ENCODE results near the gene ZNF782.
"Not testable (repeated sequence)": the region's sequence is repeated elsewhere in the genome, so short reads cannot be mapped to it uniquely, and the experiment has no call there.

ZNF782 gene

GRCh38 chr9:96853781-96854650, at the start of gene ZNF782:
Gene ZNF782, minus strand, starts transcription at chr9:96854514. Its CDS starts 2,553 bp downstream, at chr9:96851961.
- DNase-seq (ENCODE audit: low read depth), result peak; percentile 91

DNA sequence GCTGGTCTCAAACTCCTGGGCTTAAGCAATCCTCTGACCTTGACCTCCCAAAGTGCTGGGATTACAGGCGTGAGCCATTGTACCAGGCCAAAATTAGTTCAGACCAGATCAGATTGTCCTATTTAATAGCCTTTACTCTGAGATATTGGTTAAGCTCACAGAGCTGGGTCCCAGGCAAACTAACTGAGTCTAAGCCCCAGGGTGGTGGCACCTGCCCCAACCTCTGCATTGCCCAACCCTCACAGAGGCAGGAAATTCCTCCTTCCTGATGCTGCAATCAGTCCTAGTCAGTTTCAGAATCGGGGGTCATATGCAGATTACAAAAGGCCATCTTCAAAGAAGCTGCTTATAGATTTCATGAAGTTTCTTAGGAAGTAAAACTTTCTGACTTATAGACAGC, 45.7 kb upstream of the ZNF782 start:
- DNase-seq (ENCODE audit: low read depth), result not testable (repeated sequence)

- DNase-seq (ENCODE audit: low read depth), result no peak
These were observed 37.8 kb upstream of the ZNF782 start for GRCh38 chr9:96892131-96892530.

- no peak for DNase-seq (ENCODE audit: low read depth)
These were observed 34.3 kb upstream of the ZNF782 start for GRCh38 chr9:96888591-96888990.

- no peak for DNase-seq (ENCODE audit: low read depth)
These were observed 31.1 kb upstream of the ZNF782 start for GRCh38 chr9:96885424-96885823.

DNA sequence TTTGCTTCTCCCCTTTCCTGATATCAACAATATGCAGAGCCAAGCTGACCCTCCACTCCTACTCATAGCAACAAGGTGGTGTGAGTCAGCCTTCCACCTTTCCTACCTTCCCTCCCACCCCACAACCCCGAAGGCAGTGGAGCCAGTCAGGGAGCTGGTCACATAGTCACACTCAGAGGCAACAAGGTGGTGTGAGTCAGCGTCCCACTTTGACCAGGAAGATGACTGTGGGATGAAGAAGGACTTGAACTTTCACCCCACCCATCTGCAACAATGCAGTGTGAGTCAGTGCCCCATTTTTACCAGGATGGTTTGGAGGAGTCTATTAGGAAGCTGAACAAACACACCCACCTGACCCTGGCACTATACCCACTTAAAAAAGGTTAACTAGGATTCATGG, 30.1 kb upstream of the ZNF782 start:
- DNase-seq (ENCODE audit: low read depth), result peak; percentile 23

GRCh38 chr9:96883922-96884321, 29.6 kb upstream of the ZNF782 start:
- peak; percentile 58 for DNase-seq (ENCODE audit: low read depth)

DNA sequence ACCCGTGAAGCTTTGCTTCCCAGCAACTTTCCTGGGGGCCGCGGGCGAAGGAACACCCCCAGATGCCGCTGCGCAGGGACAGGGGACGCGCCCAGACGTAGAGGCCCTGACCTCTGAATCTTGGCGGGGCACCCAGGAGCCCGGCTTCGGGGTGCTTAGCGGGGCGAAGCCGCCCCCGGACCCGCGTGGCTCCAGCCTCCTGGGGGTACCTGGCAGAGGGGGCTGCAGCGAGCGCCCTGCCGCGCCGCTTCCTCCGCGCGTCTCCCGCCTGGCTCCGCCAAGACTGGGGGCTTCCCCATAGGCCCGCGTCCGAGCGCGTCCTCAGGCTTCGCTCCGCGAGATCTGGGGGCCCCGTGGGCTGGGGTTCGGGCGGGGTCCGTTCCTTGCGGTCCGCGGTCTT, 23.0 kb upstream of the ZNF782 start:
- DNase-seq (ENCODE audit: low read depth), result no peak

- peak; percentile 47 for DNase-seq (ENCODE audit: low read depth)
These were observed 21.3 kb upstream of the ZNF782 start for GRCh38 chr9:96875461-96876142.

DNA sequence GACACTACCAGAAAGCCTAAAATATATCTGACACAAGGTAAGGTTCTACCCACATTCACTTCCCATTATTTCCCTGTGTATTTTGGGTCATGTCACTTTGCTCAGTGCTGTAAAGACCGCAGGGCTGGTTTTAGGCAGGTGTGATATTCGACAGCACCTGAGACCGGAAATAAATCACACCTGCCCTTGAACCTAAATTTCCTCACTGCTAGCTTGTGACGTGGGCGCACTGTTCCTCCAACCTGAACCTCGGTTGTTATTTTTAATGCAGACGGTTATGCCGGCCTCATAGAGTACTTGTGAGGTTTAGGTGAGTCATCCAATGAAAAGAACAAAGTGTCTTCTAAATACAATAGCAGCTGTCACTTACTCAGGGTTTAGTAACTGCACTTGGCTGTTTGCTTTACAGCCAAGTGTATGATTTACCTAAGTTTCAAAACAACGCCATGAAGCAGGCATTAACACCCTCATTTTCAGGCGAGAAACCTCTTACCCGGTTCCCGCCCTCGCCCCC, 20.7 kb upstream of the ZNF782 start:
- DNase-seq (ENCODE audit: low read depth), result no peak

GRCh38 chr9:96874201-96874785, 20.0 kb upstream of the ZNF782 start:
- DNase-seq (ENCODE audit: low read depth), result no peak

DNA sequence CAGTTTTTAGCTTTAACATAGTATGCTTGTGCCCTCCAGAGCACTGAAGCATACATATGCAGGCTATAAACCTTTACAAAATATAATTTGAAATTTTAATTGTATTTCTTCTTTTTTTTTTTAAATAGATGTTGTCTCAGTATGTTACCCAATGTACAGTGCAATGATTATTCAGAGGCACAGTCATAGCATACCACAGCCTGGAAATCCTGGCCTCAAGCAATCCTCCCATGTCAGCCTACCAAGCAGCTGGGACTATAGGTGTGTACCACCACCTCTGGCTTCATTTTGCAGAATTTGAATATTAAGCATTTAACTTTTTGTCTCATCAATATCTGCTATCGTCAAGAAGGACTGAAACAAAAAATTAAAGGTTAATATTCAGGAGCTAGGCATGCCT, 16.9 kb upstream of the ZNF782 start:
- DNase-seq (ENCODE audit: low read depth), result no peak

- no peak for DNase-seq (ENCODE audit: low read depth)
These were observed 14.4 kb upstream of the ZNF782 start for GRCh38 chr9:96868709-96869108.

- no peak for DNase-seq (ENCODE audit: low read depth)
These were observed 12.9 kb upstream of the ZNF782 start for GRCh38 chr9:96867079-96867804.

DNA sequence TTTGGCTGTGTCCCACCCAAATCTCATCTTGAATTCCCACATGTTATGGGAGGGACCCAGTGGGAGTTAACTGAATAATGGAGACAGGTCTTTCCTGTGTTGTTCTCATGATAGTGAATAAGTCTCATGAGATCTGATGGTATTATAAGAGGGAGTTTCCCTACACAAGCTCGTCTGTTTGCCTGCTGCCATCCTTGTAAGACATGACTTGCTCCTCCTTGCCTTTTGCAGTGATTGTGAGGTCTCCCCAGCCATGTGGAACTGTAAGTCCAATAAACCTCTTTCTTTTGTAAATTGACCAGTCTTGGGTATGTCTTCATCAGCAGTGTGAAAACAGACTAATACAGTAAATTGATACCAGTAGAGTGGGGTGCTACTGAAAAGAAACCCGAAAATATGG, 10.9 kb upstream of the ZNF782 start:
- not testable (repeated sequence) for DNase-seq (ENCODE audit: low read depth)

DNA sequence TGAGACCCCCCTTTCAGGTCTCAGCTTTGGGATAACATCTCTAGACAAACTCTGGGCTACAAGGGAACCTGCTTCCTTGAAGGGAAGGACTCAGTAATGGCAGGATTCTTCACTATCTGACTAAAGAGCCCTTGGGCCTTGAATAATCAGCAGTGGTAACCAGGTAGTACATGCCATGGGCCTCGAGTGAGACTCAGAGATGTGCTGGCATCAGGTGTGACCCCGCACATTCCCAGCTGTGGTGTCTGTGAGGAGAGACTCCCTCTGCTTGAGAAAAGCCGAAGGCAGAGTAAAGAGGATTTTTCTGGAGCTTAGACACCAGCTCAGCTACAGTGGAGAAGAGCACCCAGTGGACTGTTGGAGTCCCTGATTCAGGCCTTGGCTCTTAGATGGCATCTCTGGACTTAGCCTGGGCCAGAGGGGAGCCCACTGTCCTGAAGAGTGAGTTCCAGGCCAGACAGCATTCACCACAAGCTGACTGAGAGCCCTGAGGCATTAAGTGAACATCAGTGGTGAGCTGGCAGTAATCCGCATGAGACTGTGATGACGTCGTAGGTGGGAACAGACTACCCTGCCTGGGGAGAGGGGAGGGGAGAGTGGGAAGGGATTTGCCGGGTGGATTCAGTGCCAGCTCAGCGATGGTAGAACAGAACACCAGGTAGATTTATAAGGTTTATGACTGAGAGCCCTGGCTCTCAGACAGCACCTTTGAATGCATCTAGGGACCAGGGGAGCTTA, 5.3 kb upstream of the ZNF782 start:
- peak; percentile 21 for DNase-seq (ENCODE audit: low read depth)

DNA sequence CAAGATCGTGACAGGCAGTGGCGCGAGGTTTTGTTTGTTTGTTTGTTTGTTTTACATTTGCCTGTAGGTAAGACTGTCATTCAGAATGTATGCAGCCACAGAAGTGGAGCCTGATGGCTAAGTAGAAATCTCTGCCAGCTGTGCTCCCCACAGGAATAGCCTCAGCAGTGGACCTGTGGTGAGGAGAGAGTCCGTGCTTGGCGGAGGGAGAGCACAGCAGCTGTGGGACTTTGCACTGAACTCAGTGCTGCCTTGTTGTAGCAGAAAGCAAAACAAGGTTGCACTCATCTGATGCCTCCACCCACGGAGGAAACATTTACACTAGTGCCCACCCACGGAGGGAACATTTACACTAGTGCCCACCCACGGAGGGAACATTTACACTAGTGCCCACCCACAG, 4.4 kb upstream of the ZNF782 start:
- DNase-seq (ENCODE audit: low read depth), result no peak

DNA sequence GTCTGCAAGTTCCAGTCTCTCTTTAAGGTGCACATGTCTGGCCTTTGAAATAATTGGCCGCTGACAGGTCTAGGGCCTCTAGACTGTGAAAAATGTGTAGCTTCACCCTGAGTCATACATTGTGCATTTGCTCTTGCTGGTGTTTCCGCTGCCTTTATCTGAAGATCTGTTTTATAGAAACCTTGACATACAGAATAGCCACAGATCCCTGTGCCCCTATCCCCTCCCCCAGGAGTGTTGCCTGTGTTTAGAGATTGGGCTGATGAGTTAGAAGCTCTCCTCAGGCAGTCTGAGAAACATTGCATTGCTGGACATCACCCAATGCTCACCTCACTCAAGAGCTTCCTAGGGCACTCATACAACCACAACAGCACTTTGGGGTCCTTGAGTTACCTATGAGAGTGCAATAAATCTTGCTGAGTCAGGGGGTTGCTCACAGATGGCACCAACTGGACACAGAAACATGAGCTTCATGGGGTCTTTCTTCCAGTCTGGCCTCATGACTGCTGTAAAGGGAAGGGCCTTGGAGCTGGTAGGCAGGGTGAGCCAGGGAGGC, 3.8 kb upstream of the ZNF782 start:
- no peak for DNase-seq (ENCODE audit: low read depth)

- DNase-seq (ENCODE audit: low read depth), result peak; percentile 48
These were observed 2.3 kb upstream of the ZNF782 start for GRCh38 chr9:96856363-96857286.

All from fibroblast of gingiva (primary cell).